DND-41 (cell line): ENCODE measurements around the gene TMCO4.
"Not testable (repeated sequence)": the region's sequence is repeated elsewhere in the genome, so short reads cannot be mapped to it uniquely, and the experiment has no call there.

Source experiments
- ATAC-seq: fragments of 200-7000 bp; cut with Tn5 transposase; 3 replicates; pipeline ENCODE4 v1.9.1; 2021; ENCODE audit warnings: low read depth; ENCODE audit not compliant: insufficient read depth
- DNase-seq: peaks from one replicate; pipeline ENCODE4 v3.0.0-alpha.2; 2020
- H2AFZ ChIP-seq: 2 replicates; pipeline ENCODE4 v1.6.0; 2012; ENCODE audit warnings: low read depth, low read length
- H3K27ac ChIP-seq: 2 replicates; pipeline ENCODE4 v1.5.1; 2012; ENCODE audit warnings: low read length, inconsistent platforms
- H3K27me3 ChIP-seq: fragments of 200-600 bp; sonication (generic); 2 replicates; pipeline ENCODE4 v1.6.0; 2012; ENCODE audit warnings: low read length, mild to moderate bottlenecking, inconsistent platforms; ENCODE audit not compliant: insufficient read depth, poor library complexity
- H3K36me3 ChIP-seq: 2 replicates; pipeline ENCODE4 v1.5.1; 2012; ENCODE audit warnings: low read length, inconsistent platforms; ENCODE audit not compliant: insufficient read depth
- H3K4me1 ChIP-seq: 2 replicates; pipeline ENCODE4 v1.5.1; 2012; ENCODE audit warnings: mild to moderate bottlenecking, low read length; ENCODE audit not compliant: insufficient read depth
- H3K4me2 ChIP-seq: 2 replicates; pipeline ENCODE4 v1.6.0; 2012; ENCODE audit warnings: mild to moderate bottlenecking, moderate library complexity, low read length, inconsistent platforms; ENCODE audit not compliant: insufficient read depth
- H3K4me3 ChIP-seq, 2 experiments: fragments of 200-600 bp in 1 of 2; shearing (Covaris generic) in 1 of 2; 2 replicates each; pipeline ENCODE4 v1.5.1; 2012 to 2016; ENCODE audit warnings: inconsistent platforms in 2 of 2, low read length in 2 of 2, mild to moderate bottlenecking in 2 of 2, low read depth in 1 of 2, moderate library complexity in 1 of 2
- H3K79me2 ChIP-seq: 2 replicates; pipeline ENCODE4 v1.6.0; 2012; ENCODE audit warnings: low read length, inconsistent platforms; ENCODE audit not compliant: insufficient read depth
- H3K9ac ChIP-seq: 2 replicates; pipeline ENCODE4 v1.6.0; 2012; ENCODE audit warnings: low read depth, mild to moderate bottlenecking, inconsistent platforms, low read length, moderate library complexity
- H3K9me3 ChIP-seq: 2 replicates; pipeline ENCODE4 v1.5.1; 2012; ENCODE audit warnings: low read length, moderate library complexity, mild to moderate bottlenecking, inconsistent platforms; ENCODE audit not compliant: insufficient read depth, severe bottlenecking
- H4K20me1 ChIP-seq: 2 replicates; pipeline ENCODE4 v1.6.0; 2012; ENCODE audit warnings: low read length; ENCODE audit not compliant: insufficient read depth
- CTCF ChIP-seq: IDR thresholded peaks from 2 replicates; pipeline ENCODE4 v1.5.1; 2012; ENCODE audit warnings: borderline replicate concordance, low read length, moderate library complexity, mild to moderate bottlenecking; ENCODE audit not compliant: poor library complexity, severe bottlenecking; ENCODE audit errors: extremely low read depth
- EZH2 ChIP-seq: IDR thresholded peaks from 3 replicates; pipeline ENCODE4 v1.6.1; 2012; ENCODE audit warnings: borderline replicate concordance, low read depth, mild to moderate bottlenecking, moderate library complexity, low read length, inconsistent platforms; ENCODE audit not compliant: severe bottlenecking

TMCO4 gene

GRCh38 chr1:19643121-19643520 is 156.6 kb downstream of the TMCO4 start:
- H2AFZ ChIP-seq, result no peak overlapping the region

DNA sequence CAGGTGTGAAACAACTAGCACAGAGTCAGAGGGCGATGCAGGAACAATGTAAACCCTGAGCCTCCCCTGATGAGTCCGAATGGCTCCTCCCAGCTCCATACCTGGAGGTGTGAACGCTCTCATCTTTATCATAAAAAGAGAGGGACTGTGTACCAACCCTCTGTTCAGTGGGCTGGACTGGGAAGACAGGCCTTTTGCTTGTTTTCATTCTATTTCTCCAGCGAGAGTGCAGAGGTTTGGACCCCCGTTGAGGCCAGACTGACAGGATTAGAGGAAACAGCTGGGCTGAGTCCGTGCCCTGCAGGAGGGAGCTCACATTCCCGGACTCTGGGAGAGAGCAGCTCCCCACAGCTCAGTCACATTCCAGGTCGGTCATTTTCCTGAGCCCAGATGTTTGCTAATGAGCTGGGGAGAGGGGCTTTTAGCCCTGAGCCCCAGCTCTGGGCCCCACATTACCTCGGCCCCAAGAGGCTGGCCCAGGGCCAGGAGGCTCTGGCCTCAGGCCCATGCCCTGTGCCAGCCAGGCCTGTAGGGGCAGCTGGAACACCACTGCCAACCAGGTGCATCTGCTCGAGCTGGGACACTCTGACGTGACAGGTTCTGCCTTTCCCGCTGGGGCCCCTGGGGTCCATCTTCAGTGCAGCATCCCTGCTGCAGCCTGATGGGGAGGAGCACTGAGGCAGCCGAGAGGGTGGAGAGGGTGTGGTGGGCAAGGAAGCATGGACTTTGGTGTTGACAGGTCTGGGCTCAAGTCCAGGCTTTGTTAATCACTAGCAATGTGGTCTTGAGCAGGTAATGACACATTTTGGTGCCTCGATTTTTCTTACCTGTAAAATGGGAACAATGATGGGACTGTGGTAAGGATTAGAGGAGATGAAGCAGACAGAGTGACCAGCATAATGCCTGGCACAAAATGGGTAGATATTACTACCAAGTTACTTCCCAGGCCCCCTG is 159.1 kb downstream of the TMCO4 start:
- H4K20me1 ChIP-seq, result no peaks in the 10 kb centered on the region; the same call in 1 of the 2 replicates
- no peaks in the 10 kb centered on the region for H3K9me3 ChIP-seq
- no peaks in the 10 kb centered on the region for H3K4me1 ChIP-seq
- no peaks in the 10 kb centered on the region for H3K36me3 ChIP-seq
- ATAC-seq (no peak), DNase-seq (no peak)
- no peak overlapping the region for H2AFZ ChIP-seq
- no peak overlapping the region for H3K9ac ChIP-seq
- TF ChIP-seq CTCF (no peak), EZH2 (no peak)
- H3K79me2 ChIP-seq, result no peaks in the 10 kb centered on the region
- no peak overlapping the region for H3K4me3 ChIP-seq
- no peak overlapping the region for H3K4me2 ChIP-seq
- no peaks in the 10 kb centered on the region for H3K27me3 ChIP-seq
- H3K27ac ChIP-seq, result no peak overlapping the region

More at GRCh38 chr1:19643121-19643520, 156.6 kb downstream of the TMCO4 start:
- H4K20me1 ChIP-seq, result no peaks in the 10 kb centered on the region; the same call in 1 of the 2 replicates
- no peak for DNase-seq
- TF ChIP-seq CTCF (no peak), EZH2 (no peak)
- H3K27me3 ChIP-seq, result no peaks in the 10 kb centered on the region
- no peak for ATAC-seq
- no peak overlapping the region for H3K27ac ChIP-seq
- no peak overlapping the region for H3K4me2 ChIP-seq
- no peak overlapping the region for H3K9ac ChIP-seq
- no peaks in the 10 kb centered on the region for H3K4me1 ChIP-seq
- no peaks in the 10 kb centered on the region for H3K79me2 ChIP-seq
- H3K36me3 ChIP-seq, result no peaks in the 10 kb centered on the region
- H3K9me3 ChIP-seq, result no peaks in the 10 kb centered on the region
- no peak overlapping the region for H3K4me3 ChIP-seq

DNA sequence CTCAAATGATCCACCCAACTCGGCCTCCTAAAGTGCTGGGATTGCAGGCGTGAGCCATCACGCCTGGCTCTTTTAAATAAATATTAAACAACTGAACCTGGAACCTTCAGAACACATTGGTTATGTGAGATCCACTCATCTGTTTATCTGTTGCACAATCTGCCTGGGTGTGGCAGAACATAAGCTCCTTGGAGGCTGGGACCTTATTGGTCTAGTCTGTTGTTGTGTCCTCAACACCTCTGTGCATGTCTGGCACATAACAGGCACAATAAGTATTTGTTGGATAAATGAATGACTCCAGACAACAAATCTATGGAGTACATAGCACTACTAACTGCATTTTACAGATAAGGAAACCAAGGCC is 159.7 kb downstream of the TMCO4 start:
- Histone ChIP-seq H3K9me3 (no peaks in the 10 kb centered on the region), H3K27me3 (no peaks in the 10 kb centered on the region), H3K36me3 (no peaks in the 10 kb centered on the region), H4K20me1 (no peaks in the 10 kb centered on the region; the same call in 1 of the 2 replicates), H3K9ac (no peak overlapping the region), H3K79me2 (no peaks in the 10 kb centered on the region), H3K4me1 (no peaks in the 10 kb centered on the region), H3K4me3 (no peak overlapping the region), H3K4me2 (no peak overlapping the region), H2AFZ (no peak overlapping the region), H3K27ac (no peak overlapping the region)
- no peak for DNase-seq
- no peak for ATAC-seq
- TF ChIP-seq CTCF, result no peak
- TF ChIP-seq EZH2, result no peak

DNA sequence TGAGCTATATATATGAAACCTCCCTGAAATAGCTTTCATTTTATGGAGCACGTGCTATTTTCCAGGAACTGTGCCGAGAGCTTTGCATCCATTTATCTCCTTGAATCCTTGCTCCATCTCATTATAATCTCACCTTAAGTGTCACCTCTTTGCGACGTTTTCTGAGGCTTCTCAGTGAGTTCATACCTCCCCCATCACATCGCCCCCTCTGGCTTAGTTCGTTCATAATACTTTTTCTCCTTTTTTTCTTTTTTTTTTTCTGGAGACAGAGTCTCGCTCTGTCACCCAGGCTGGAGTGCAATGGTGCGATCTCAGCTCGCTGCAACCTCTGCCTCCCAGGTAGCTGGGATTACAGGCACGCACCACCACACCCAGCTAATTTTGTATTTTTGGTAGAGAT is 160.5 kb downstream of the TMCO4 start:
- not testable (repeated sequence) for H4K20me1 ChIP-seq, DNase-seq, H3K9me3 ChIP-seq, H3K27ac ChIP-seq, H3K79me2 ChIP-seq, H3K4me2 ChIP-seq, H2AFZ ChIP-seq, H3K4me3 ChIP-seq, H3K27me3 ChIP-seq, H3K4me1 ChIP-seq, H3K36me3 ChIP-seq, ATAC-seq, H3K9ac ChIP-seq
